Measurements from ENCODE around the gene TNS1. TPM values are rescaled to one million over a fixed set of nuclear protein-coding genes. Genes with fewer than 3 reads are reported as not detected.

The TNS1 gene
- total RNA-seq, 1 donor from 2014 or later: 59.2 TPM

DNA sequence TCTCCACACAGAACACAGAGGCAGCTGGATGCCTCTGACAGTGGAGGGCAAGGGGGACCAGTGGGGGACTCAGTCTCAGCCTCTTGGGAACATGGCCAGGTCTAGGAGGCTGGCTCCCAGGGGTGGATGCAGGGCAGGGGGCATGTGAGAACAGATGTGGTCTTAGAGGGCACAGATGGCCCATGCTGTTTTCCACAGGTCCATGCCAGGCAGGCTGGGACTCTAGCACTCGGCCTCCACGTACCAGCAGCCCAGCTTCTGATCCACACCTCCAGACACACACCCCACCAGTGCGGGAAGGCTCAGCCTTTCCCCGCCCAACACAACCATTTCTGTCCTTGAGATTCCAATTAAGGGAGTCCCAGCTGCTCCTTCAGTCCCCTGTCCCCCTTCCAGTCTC is 42.4 kb downstream of the TNS1 start:
- peaks cover 18% of the 10 kb centered on the region for H3K36me3 Mint-ChIP-seq
- TF ChIP-seq, protein P1, sequence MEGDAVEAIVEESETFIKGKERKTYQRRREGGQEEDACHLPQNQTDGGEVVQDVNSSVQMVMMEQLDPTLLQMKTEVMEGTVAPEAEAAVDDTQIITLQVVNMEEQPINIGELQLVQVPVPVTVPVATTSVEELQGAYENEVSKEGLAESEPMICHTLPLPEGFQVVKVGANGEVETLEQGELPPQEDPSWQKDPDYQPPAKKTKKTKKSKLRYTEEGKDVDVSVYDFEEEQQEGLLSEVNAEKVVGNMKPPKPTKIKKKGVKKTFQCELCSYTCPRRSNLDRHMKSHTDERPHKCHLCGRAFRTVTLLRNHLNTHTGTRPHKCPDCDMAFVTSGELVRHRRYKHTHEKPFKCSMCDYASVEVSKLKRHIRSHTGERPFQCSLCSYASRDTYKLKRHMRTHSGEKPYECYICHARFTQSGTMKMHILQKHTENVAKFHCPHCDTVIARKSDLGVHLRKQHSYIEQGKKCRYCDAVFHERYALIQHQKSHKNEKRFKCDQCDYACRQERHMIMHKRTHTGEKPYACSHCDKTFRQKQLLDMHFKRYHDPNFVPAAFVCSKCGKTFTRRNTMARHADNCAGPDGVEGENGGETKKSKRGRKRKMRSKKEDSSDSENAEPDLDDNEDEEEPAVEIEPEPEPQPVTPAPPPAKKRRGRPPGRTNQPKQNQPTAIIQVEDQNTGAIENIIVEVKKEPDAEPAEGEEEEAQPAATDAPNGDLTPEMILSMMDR (conservative IDR thresholded peaks at IDR 0.05): no peak
- no peak for DNase-seq (ENCODE audit: extremely low spot score, unreplicated experiment)
- H3K4me1 Mint-ChIP-seq (ENCODE audit: unreplicated experiment): peaks cover 56% of the 10 kb centered on the region
- H3K27ac Mint-ChIP-seq: peak overlapping the region; percentile 11
- no peaks in the 10 kb centered on the region for H3K27me3 Mint-ChIP-seq
- H3K4me3 Mint-ChIP-seq: peak overlapping the region; percentile 20
- H3K9me3 Mint-ChIP-seq: peaks cover 5% of the 10 kb centered on the region

- H3K4me1 Mint-ChIP-seq (ENCODE audit: unreplicated experiment): peaks cover 53% of the 10 kb centered on the region
- DNase-seq (ENCODE audit: extremely low spot score, unreplicated experiment): no peak
Observed at GRCh38 chr2:217959723-217960122, 43.1 kb downstream of the TNS1 start.

GRCh38 chr2:217958884-217959225 is 43.9 kb downstream of the TNS1 start:
- Mint-ChIP-seq H3K27me3 (no peaks in the 10 kb centered on the region), H3K9me3 (peaks cover 5% of the 10 kb centered on the region), H3K36me3 (peaks cover 15% of the 10 kb centered on the region), H3K4me1 (ENCODE audit: unreplicated experiment) (peaks cover 47% of the 10 kb centered on the region), H3K27ac (no peak overlapping the region), H3K4me3 (no peak overlapping the region)
- no peak for DNase-seq (ENCODE audit: extremely low spot score, unreplicated experiment)
- TF ChIP-seq, protein P1 (conservative IDR thresholded peaks at IDR 0.05): no peak

More at GRCh38 chr2:217959723-217960122, 43.1 kb downstream of the TNS1 start:
- H3K36me3 Mint-ChIP-seq: peaks cover 18% of the 10 kb centered on the region
- TF ChIP-seq, protein P1 (conservative IDR thresholded peaks at IDR 0.05): no peak
- H3K27ac Mint-ChIP-seq: no peak overlapping the region
- H3K4me3 Mint-ChIP-seq: no peak overlapping the region
- peaks cover 5% of the 10 kb centered on the region for H3K9me3 Mint-ChIP-seq
- H3K27me3 Mint-ChIP-seq: no peaks in the 10 kb centered on the region

- Mint-ChIP-seq H3K36me3 (peaks cover 14% of the 10 kb centered on the region), H3K4me1 (ENCODE audit: unreplicated experiment) (peaks cover 45% of the 10 kb centered on the region), H3K4me3 (no peak overlapping the region), H3K9me3 (peaks cover 5% of the 10 kb centered on the region), H3K27me3 (no peaks in the 10 kb centered on the region), H3K27ac (no peak overlapping the region)
- TF ChIP-seq, protein P1 (conservative IDR thresholded peaks at IDR 0.05): no peak
- DNase-seq (ENCODE audit: extremely low spot score, unreplicated experiment): no peak
Observed at GRCh38 chr2:217958206-217958883, 44.5 kb downstream of the TNS1 start.

GRCh38 chr2:217956586-217957457 is 46.0 kb downstream of the TNS1 start:
- Mint-ChIP-seq H3K4me1 (ENCODE audit: unreplicated experiment) (peaks cover 40% of the 10 kb centered on the region), H3K4me3 (no peak overlapping the region)

More at GRCh38 chr2:217956586-217957457, 46.0 kb downstream of the TNS1 start:
- peaks cover 4% of the 10 kb centered on the region for H3K9me3 Mint-ChIP-seq
- DNase-seq (ENCODE audit: extremely low spot score, unreplicated experiment): no peak
- TF ChIP-seq, protein P1 (conservative IDR thresholded peaks at IDR 0.05): no peak
- peaks cover 7% of the 10 kb centered on the region for H3K36me3 Mint-ChIP-seq
- H3K27me3 Mint-ChIP-seq: no peaks in the 10 kb centered on the region
- H3K27ac Mint-ChIP-seq: peak overlapping the region; percentile 41

Measured in type B pancreatic cell (in vitro differentiated cells).